ENCODE measurements around the gene C2CD4D.

C2CD4D gene

GRCh38 chr1:151811181-151811580, 28.4 kb downstream of the C2CD4D start:
- no peak for DNase-seq

GRCh38 chr1:151809985-151810556, 29.5 kb downstream of the C2CD4D start:
- no peak for DNase-seq

- DNase-seq: no peak
Measured at GRCh38 chr1:151809290-151809984, 30.2 kb downstream of the C2CD4D start.

- DNase-seq: no peak
Measured at GRCh38 chr1:151807766-151808165, 31.9 kb downstream of the C2CD4D start.

- DNase-seq: no peak
Measured at GRCh38 chr1:151807131-151807530, 32.5 kb downstream of the C2CD4D start.

- no peak for DNase-seq
Measured at GRCh38 chr1:151806170-151806569, 33.5 kb downstream of the C2CD4D start.

- no peak for DNase-seq
Measured at GRCh38 chr1:151805066-151805820, 34.4 kb downstream of the C2CD4D start, which contains the start of gene LINGO4. LINGO4 (minus strand) TSS chr1:151805419; CDS start chr1:151802704, 2,715 bp downstream.

- no peak for DNase-seq
Measured at GRCh38 chr1:151803915-151804314, 35.7 kb downstream of the C2CD4D start.

- DNase-seq: peak; percentile 14
Measured at GRCh38 chr1:151803164-151803563, 36.5 kb downstream of the C2CD4D start.

GRCh38 chr1:151802372-151802771, 37.2 kb downstream of the C2CD4D start:
- DNase-seq: no peak

GRCh38 chr1:151801846-151802245, 37.8 kb downstream of the C2CD4D start:
- no peak for DNase-seq

- no peak for DNase-seq
Measured at GRCh38 chr1:151801310-151801820, 38.3 kb downstream of the C2CD4D start.

- no peak for DNase-seq
Measured at GRCh38 chr1:151800830-151801229, 38.8 kb downstream of the C2CD4D start.

GRCh38 chr1:151799179-151800022, 40.2 kb downstream of the C2CD4D start:
- no peak for DNase-seq

- DNase-seq: no peak
Measured at GRCh38 chr1:151798571-151798970, 41.0 kb downstream of the C2CD4D start.

- peak; percentile 43 for DNase-seq
Measured at GRCh38 chr1:151790940-151791651, 48.5 kb downstream of the C2CD4D start.

- DNase-seq: peak; percentile 100
Measured at GRCh38 chr1:151790071-151790939, 49.3 kb downstream of the C2CD4D start, which contains the start of gene TDRKH. TDRKH (minus strand) TSS chr1:151790500; CDS start chr1:151783022, 7,478 bp downstream.
